SHP77 treated with DMSO at 0.1 percent for 48 hours (cell line): ENCODE data around the gene SPX.
A peak's percentile ranks its signal among the peaks of the same experiment; 100 is the strongest.

Experiments used
- DNase-seq: peaks from one replicate; lab custom pipeline; 2025; lab: John Stamatoyannopoulos, UW

Gene SPX, protein sequence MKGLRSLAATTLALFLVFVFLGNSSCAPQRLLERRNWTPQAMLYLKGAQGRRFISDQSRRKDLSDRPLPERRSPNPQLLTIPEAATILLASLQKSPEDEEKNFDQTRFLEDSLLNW

DNA sequence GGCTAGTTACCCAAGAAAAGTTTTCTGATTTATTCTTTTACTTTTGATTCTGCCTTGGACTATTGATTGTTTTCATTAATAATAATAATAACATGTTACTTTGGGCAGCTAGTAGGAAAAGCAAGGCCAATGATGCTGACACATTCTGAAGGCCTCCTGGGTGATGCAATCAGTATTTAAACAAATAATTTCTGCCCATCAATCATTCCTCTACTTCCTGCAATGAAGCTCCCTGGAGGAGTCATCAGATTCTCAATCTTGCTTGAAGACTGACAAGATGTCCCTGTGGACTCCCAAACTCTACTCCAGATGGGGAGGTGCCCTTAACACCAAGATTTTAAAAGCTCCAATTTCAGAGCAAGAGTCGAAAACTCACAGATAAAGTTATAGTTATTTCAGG lies at the start of gene SPX:
Gene SPX, plus strand, starts transcription at position 244 of the 400 bp plus-strand sequence. CDS start 177 bp downstream, outside the sequence.
- DNase-seq, result no peak

DNA sequence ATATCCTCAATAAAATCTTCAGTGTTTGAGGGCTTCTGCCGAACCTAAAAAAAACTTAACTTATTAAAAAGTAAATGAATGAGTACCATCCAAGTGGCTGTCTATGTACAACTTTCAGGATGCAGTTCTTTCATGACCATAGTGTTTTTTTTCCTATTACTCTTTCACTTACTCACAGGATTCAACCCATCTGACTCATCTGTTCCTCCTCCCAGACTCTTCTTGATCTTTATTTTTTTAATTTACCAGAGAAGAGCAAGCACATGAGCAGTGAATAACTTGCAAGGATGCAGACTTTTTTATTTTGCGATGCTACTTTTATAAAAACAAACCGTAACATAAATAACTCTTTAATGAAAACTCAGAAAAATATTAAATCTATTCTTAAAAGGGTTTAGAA lies 49.1 kb upstream of the SPX start:
- no peak for DNase-seq

DNA sequence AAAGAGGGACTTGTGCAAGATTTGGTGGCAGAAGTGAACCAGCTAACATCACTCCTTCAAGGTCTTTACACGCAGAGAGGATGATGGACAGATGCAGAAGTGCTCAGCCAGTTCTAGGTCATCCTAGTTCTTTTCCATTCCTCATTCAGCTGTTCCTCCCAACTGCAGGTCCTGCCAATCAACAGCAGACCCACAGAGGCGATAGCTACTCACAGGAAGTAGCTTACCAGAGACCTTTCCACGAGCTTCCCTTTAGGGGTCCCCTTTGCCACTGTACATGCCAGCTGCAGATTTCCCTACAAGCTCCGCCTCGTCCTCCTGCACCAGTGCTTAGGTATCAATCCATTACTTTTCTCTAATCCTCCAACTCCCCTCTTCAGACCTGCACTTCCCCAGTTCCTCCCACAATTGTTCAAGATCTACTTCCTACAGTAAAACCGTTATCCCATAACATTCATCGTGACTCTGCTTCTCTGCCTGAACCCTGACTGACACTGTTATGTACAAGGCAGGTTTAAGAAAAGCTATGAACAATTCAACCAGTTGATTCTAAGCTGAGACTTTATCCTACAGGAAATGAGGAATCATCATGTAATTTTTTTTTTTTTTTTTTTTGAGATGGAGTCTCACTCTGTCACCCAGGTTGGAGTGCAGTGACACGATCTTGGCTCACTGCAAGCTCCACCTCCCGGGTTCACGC lies 47.2 kb upstream of the SPX start:
- no peak for DNase-seq

DNA sequence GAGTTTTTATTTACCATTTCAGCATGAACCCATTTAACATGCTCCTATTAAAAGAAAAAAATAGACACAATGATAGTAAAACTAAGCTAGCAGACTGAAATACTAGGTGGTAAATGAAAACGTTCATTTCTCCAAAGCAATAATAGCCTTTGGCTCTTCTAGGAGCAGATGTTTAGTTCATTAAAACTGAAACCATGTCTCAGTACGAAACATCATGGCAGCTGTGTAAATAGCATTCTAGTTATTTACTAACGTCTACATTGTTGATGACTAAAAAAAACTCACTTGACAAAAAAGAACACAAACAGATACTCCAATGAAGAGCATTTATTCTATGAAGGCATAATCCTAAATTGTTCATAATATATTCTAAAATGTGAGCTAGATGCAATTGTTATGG lies 42.6 kb upstream of the SPX start:
- peak; percentile 0 for DNase-seq

DNA sequence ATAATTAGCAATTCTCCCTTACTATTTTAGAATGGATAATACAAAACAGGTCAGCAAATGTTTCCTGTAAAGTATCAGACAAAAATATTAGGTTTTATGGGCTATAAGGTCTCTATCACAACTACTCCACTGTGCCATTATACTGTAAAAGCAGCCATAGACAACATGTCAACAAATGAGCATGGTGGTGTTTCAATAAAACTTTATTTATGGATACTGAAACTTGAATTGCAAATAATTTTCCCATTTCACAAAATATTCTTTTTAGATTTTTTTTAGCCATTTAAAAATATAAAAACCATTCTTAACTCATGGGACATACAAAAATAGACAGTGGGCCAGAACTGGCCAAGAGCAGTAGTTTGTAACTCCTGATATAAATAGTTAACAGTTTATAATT lies 40.1 kb upstream of the SPX start:
- no peak for DNase-seq

DNA sequence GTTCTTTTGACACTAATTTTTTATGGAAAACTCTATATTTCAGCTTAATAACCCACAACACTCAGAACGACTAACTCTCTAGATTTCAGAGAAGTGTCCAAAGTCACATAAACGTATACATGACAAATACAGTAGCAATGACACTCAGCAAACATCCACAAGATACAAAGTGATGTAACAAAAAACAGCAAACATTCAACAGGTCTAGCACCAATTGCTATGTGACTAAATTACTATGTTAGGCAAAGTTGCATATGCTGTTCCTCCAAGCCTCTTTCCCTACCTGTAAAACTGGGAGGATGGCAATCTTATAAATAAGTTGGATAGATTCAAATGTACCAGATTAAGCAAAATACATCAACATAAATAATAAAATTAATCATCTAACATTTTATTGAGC lies 26.3 kb upstream of the SPX start:
- no peak for DNase-seq

DNA sequence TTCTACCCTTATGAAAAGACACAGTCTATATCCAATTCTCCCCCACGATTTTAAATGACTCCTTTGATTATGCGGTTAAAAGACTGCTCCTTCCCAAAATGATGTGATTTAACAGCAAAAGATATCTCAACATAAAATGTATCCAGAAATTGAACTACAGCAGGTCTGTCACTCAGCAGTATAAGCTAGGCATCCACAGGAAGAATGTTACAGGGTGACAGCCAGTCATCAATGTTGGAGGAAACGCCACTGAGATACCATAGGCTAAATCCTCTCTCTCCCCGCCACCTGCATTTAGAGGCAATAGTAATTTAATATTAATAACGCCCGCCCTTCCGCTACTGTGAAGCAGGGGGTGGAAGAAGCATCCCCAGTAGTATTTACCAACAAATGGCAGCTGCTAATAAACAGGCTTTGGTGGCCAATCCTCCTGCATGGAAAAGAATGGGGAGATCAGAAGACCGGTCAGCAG lies 25.3 kb upstream of the SPX start:
- no peak for DNase-seq

DNA sequence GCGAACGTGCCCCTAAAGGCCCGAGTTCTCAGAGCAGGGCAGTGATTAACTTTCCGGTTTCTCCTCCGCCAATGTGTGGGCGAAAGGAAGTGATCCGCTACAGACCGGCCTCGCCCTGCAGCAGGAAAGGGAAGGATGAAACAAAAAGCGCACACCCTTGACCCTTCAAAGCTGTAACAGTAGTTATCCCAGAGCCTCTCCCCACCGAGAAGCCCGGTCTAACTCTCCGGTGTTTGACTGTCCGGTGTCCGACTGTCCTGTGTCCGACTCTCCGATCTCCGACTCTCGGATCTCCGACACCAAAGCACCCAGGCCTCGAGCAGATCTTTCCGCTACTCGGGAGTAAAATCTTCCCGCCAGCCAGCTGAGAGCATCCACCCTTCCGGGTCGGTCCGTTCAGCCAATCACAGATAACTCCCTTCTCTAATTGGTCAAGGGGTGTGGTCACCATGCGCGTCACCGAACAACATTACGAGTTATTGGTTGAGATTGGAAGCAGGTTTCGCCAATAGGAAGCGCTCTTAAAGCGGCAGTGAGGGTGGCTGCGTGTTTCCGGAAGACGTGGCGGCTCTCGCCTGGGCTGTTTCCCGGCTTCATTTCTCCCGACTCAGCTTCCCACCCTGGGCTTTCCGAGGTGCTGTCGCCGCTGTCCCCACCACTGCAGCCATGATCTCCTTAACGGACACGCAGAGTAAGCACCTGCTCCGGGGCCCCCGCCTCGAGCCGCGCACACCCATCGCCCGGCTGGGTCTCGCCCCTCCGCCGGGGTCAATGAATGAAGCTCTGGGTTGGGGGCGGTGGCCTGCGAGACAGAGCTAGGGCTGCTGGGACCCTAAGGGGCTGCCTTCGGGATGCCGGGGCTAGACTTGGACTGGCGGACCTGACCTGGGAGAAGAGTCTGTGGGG lies 24.6 kb upstream of the SPX start, which contains the start of the genes GOLT1B and RECQL:
Gene GOLT1B, plus strand, starts transcription at position 532 of the 906 bp plus-strand sequence. Its CDS starts 135 bp downstream, at position 667.
Gene RECQL, minus strand, starts transcription at position 378 of the 906 bp plus-strand sequence. CDS start 2,065 bp downstream, outside the sequence.
- peak; percentile 80 for DNase-seq

DNA sequence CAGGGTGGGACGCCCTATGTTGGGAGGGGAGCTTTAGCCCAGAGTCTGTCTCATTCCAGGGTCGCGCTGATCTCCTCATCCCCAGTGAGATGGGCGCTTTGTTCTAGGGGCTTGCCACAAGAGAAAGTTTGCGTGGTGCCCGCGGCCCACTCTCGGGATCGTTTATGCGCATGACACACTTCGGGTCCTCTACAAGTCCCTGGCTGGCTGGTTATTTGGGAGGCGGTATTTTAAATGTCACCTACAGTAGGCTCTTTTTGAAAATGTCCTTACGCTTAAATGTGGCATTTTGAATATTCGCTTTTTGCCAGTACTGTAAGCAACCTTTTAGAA lies 24.0 kb upstream of the SPX start:
- DNase-seq, result no peak

DNA sequence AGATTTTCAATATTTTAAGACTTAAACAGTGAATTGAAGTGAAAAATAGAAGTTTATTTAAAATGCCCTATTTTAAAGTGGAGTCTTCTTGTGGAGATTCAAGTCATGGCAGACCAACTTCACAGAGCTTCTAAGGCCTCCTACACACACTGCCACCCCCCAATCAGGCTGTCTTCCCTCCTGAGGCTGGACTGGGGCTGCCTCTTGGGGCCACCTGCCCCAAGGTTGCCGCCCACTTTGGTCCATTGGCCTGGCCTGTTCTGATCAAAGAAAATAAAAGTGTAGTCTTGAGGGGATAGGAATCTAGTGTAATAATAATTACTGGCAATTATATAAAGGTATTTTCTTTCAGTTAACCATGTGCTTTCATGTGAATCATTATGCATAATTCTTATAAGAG lies 23.2 kb upstream of the SPX start:
- DNase-seq, result no peak

DNA sequence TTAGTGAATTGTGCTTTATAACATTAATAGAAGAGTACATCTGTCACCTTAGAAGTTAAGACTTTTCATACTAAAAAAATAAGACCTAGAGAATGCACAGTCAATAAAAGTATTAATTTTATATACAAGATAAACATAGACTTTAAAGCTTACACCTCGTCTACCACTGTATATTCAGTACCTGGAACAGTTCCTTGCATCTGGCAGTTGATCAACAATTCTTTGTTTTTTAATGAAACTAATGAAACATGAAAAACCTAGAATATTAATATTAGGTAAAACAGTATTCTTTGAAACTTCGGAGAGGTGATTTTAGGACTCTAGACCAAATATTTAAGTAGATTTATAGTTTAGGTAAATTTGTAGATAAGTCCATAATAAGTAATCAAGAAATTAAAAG lies 20.2 kb upstream of the SPX start:
- no peak for DNase-seq

DNA sequence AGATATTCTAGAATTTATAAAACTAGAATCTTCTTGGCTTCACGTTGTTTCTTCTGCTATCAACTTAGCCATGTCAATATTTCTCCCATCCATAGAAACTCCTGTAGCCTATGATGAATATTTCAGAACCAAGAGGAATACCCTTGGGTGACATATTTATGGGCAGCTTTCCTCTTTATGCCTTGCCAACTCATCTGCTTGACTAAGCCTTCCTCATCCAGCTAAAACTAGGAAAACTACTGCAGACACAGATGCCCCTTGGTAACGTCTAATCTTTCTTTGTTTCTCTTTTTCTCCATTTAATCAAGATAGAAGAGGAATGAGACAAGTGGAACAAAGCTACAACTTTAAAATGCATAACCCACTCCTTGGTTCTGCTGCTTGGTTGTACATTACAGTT lies 18.2 kb upstream of the SPX start:
- no peak for DNase-seq

DNA sequence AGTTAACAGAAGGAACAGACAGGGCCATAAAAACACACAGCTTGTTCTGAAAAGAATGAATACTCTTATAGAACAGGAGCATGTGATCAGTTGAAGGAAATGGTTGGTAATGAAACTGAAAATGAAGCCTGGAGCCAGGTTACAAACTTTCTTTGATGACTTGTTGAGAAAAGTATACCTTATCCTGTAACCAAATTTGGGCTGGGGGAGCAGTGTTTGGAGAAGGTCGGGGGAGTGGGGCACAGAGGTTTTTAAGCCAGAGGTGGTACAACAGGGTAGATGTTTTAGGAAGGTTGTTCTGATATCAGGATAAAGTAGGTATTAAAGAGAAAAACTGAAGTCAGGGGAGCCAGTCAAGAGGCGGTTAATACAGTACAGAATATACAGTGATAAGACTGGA lies 16.3 kb upstream of the SPX start:
- DNase-seq, result no peak

DNA sequence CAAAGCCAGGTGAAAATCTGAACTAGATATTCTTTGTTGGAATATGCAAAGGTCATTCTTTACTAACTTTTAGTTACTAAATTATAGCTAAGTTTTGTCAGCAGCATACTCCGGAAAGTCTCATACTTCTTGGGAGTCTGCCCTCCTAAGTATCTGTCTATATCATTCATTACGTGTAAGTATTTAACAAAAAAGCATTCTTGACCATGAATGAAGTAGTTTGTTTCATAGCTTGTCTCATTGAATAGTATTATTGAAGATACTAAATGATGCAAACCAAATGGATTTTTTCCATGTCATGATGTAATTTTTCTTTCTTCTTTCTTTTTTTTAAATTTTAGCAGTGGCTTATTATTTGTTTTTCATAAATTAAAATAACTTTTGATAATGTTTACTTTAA lies 9.8 kb upstream of the SPX start:
- DNase-seq, result no peak

DNA sequence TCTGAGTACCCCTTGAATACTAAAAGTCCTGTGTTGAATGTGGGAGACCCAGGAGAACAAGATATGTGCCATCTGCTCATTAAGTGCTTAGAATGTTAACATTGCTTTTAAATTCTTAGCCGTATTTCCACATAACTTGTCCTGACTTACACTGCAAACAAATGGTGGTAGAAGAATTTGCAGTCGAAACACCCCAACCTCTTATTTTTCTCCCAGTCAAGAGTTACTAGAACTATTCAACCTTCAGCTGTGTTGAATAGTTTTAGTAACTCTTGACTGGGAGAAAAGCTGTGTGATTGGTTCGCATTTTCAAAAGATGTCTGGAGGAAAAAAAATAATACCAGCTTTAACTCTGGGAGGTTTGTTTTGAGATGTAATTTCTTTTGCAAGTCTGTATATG lies 7.6 kb upstream of the SPX start:
- no peak for DNase-seq

DNA sequence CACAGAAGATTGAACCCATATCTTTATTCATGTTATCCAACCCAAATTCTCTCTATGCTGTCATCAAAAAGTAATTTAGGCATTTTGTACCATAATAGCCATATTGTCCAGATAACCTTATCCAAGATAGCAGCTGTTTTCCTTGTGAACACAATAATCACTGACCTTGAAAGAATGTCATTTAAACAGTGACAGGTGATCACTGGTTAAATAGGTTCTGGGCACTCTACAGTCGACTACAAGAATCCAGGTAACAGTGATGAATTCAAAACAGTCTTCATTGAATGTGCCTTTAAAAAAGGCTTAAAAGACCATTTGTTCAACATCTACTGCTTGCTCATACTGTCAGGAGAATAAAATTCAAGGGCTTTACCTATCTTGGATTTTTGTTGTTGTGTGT lies 4.6 kb upstream of the SPX start:
- DNase-seq, result no peak

DNA sequence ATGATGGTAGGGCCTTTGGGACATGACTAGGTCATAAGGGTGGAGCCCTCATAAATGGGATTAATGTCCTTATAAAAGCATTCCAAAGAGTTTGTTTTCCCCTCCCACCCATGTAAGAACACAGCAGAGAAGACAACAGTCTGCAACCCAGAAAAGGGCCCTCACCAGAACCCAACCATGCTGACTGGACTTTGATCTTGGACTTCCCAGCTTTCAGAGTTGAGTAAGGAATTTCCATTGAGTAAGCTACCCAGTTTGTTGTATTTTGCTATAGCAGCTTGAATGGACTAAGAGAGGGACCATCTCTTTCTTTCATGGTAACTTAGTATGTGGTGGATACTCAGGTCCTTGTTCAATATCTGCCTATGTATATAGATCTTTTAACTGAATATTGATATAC lies 2.9 kb upstream of the SPX start:
- DNase-seq, result no peak

DNA sequence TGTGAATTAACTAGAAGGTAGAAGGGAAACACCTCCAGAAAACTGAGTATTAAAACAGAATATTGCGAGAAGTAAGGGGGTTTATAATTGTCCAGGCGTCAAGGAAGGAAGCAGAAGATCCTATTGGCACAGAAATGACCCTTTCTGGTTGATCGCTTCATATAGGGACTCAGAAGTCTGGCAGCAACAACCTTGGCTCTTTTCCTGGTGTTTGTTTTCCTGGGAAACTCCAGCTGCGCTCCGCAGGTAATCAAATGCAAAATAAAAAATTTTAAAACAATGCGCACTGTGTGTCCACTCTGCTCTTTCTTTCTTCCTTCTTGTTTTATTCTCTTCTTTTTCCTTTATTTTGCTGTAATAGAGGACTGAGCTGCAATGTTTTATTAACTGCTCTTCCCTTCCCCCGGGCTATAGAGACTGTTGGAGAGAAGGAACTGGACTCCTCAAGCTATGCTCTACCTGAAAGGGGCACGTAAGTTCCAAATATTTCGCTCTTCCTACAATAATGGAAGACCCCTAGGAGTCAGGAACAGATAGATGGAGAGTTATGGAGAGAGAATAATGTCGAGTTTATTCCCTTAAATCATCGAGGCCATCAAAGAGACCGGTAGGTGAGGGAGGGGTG lies 737 bp downstream of the SPX start:
- DNase-seq, result no peak

DNA sequence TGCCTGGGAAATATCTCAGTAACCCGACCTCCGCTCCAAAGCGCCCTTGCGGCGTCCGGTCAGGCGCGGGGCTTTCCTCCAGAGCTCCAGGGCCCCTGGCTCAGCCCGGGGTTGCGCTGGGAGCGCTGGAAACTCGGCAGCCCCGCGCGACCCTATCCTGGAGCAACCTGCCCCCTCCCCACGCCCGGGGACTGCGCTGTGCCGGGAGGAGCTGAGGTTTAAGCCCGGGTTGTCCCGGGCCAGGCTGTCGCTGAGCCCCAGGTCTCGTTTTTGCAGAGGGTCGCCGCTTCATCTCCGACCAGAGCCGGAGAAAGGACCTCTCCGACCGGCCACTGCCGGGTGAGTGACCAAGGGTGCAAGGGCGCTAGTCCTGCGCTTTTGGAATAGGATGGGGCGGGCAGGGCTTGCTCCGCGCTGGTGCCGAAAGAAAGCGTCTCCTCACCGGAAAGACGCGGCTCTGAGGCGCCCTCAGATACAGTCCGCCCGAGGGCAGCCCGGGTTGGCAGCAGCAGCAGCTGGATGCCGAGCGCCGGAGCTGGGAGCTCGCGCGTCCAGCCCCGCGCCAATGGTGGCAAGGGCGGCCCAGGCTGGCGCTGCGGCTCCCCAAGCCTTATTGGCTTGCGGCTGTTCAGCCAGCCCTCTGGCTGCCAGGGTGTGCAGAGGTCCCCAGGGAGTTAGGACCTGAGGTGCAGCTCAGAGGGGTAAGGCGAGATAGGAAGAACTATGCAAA lies 1.5 kb downstream of the SPX start:
- peak; percentile 21 for DNase-seq

DNA sequence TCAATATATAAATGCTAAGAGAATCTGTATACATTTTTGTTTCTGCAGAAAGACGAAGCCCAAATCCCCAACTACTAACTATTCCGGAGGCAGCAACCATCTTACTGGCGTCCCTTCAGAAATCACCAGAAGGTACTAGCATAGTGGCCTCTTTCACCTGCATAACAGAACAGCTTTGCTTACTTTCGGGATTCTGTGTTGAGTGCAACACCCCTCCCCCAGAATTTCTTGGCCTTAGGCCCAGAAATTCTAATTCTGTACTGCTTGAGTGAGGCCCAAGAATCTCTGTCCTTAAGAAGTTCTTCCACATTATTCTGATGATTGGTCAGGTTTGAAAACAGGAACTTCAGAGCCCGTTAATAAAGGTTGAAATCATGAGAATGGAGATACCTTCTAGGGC lies 2.9 kb downstream of the SPX start:
- DNase-seq, result no peak

DNA sequence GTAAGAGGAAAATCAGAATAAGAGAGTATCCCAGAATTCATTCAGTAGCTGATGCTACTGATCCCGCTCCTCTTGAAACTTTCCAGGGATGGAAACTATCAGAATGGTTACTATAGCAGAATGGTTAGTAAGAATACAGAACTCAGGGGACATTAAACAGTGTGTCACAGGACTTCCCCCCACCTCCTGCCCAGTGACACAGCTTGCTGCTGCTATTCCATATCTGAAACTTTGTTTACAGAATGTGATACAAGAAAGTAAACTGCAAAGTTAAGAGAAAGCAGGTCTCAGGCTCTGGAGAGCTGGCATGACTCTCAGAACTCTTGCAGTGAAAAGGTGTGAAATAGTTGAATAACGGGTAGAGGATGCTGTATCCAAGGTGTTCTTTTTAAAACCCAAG lies 3.4 kb downstream of the SPX start:
- no peak for DNase-seq
